ENCODE measurements around the gene SERPINB10.

Gene SERPINB10

GRCh38 chr18:63930773-63931354 is 23.1 kb downstream of the SERPINB10 start:
- no peak for ATAC-seq
- TF ChIP-seq BACH2 (CRISPR knock-in tag; IDR thresholded peaks at IDR 0.05; ENCODE audit: borderline replicate concordance) (no peak), ZNF565 (CRISPR knock-in tag; conservative IDR thresholded peaks at IDR 0.05; ENCODE audit: low read depth) (no peak), ISL1 (CRISPR knock-in tag; IDR thresholded peaks at IDR 0.05) (no peak), POU6F1 (CRISPR knock-in tag; IDR thresholded peaks at IDR 0.05; ENCODE audit: borderline replicate concordance, low read depth) (no peak), TOX (CRISPR knock-in tag; IDR thresholded peaks at IDR 0.05; ENCODE audit: borderline replicate concordance) (no peak), RARB (CRISPR knock-in tag; IDR thresholded peaks at IDR 0.05) (no peak)

- ATAC-seq, result peak; percentile 99
Observed at GRCh38 chr18:63936156-63936931, 28.6 kb downstream of the SERPINB10 start.

More at GRCh38 chr18:63936156-63936931, 28.6 kb downstream of the SERPINB10 start:
- TF ChIP-seq ZFP30 (CRISPR knock-in tag; IDR thresholded peaks at IDR 0.05), result no peak
- TF ChIP-seq CREB5 (CRISPR knock-in tag; IDR thresholded peaks at IDR 0.05; ENCODE audit: low read depth), result no peak
- TF ChIP-seq ZNF8 (CRISPR knock-in tag; IDR thresholded peaks at IDR 0.05), result no peak
- TF ChIP-seq ZNF565 (CRISPR knock-in tag; conservative IDR thresholded peaks at IDR 0.05; ENCODE audit: low read depth), result no peak
- no peak for TF ChIP-seq ZNF70 (CRISPR knock-in tag; IDR thresholded peaks at IDR 0.05)
- TF ChIP-seq ISL1 (CRISPR knock-in tag; IDR thresholded peaks at IDR 0.05), result no peak
- TF ChIP-seq GLIS3 (CRISPR knock-in tag; IDR thresholded peaks at IDR 0.05), result no peak
- no peak for TF ChIP-seq SNAI2 (CRISPR knock-in tag; IDR thresholded peaks at IDR 0.05)
- no peak for TF ChIP-seq RARB (CRISPR knock-in tag; IDR thresholded peaks at IDR 0.05)
- no peak for TF ChIP-seq TCF4 (CRISPR knock-in tag; IDR thresholded peaks at IDR 0.05; ENCODE audit: borderline replicate concordance)
- no peak for TF ChIP-seq ZC3H10 (CRISPR knock-in tag; IDR thresholded peaks at IDR 0.05)
- no peak for TF ChIP-seq CSRNP3 (CRISPR knock-in tag; IDR thresholded peaks at IDR 0.05)
- TF ChIP-seq ZFP3 (CRISPR knock-in tag; IDR thresholded peaks at IDR 0.05), result no peak
- TF ChIP-seq PATZ1 (CRISPR knock-in tag; IDR thresholded peaks at IDR 0.05; ENCODE audit: borderline replicate concordance), result no peak
- no peak for TF ChIP-seq TSHZ2 (CRISPR knock-in tag; IDR thresholded peaks at IDR 0.05)
- TF ChIP-seq BACH2 (CRISPR knock-in tag; IDR thresholded peaks at IDR 0.05; ENCODE audit: borderline replicate concordance), result no peak
- no peak for TF ChIP-seq POU6F1 (CRISPR knock-in tag; IDR thresholded peaks at IDR 0.05; ENCODE audit: borderline replicate concordance, low read depth)
- no peak for TF ChIP-seq TOX (CRISPR knock-in tag; IDR thresholded peaks at IDR 0.05; ENCODE audit: borderline replicate concordance)
- TF ChIP-seq CSDC2 (CRISPR knock-in tag; IDR thresholded peaks at IDR 0.05), result no peak
- TF ChIP-seq PPARA (CRISPR knock-in tag; IDR thresholded peaks at IDR 0.05; ENCODE audit: borderline replicate concordance), result no peak

Data from SK-N-SH treated with all-trans-retinoic acid at 6 μM for 48 hours (cell line).